Suprapubic skin (tissue), 4 donors: Measurements from ENCODE around the gene DPY19L2.
"Not testable (repeated sequence)": the region's sequence is repeated elsewhere in the genome, so short reads cannot be mapped to it uniquely, and the experiment has no call there.

ENCODE experiments used
- CTCF ChIP-seq, 2 donors: fragments of 200-600 bp in 1 of 2; fragments of 450-650 bp in 1 of 2; sonication (generic) in 1 of 2; IDR thresholded peaks; one replicate each; pipeline ENCODE4 v1.5.1; 2016 to 2019; ENCODE audit warnings: antibody characterized with exemption in 2 of 2, mild to moderate bottlenecking in 1 of 2, moderate library complexity in 1 of 2
- POLR2A ChIP-seq, 2 donors: fragments of 450-650 bp; IDR thresholded peaks; one replicate each; pipeline ENCODE4 v1.6.1; 2017; ENCODE audit warnings: antibody characterized with exemption in 2 of 2, mild to moderate bottlenecking in 2 of 2, moderate library complexity in 2 of 2
- POLR2AphosphoS5 ChIP-seq, 3 donors: sonication (generic); formaldehyde crosslinking; IDR thresholded peaks; one replicate each; pipeline ENCODE4 v1.6.1; 2017; ENCODE audit warnings: antibody characterized with exemption in 3 of 3

- not testable (repeated sequence) for TF ChIP-seq CTCF, POLR2A, POLR2AphosphoS5 (IDR thresholded peaks at IDR 0.05)
Observed at GRCh38 chr12:63558445-63558844, 109.8 kb downstream of the DPY19L2 start.
